ENCODE results near the gene PLCL2.

- no peak for TF ChIP-seq CTCF (conservative IDR thresholded peaks at IDR 0.05 in 1 of 2, IDR thresholded peaks at IDR 0.05 in 1 of 2; ENCODE audit: low read depth in 1 of 2, low read length in 2 of 2)
- TF ChIP-seq EZH2 (IDR thresholded peaks at IDR 0.05; ENCODE audit: low read length, missing control alignments) = no peak
Observed at GRCh38 chr3:16848007-16848406, 36.7 kb upstream of the PLCL2 start.
